ENCODE measurements around the gene MUC5AC.
"Not testable (repeated sequence)": the region's sequence is repeated elsewhere in the genome, so short reads cannot be mapped to it uniquely, and the experiment has no call there.

Gene MUC5AC

GRCh38 chr11:1208394-1209261 is 50.9 kb downstream of the MUC5AC start:
- no peak for DNase-seq (ENCODE audit: low spot score)

DNA sequence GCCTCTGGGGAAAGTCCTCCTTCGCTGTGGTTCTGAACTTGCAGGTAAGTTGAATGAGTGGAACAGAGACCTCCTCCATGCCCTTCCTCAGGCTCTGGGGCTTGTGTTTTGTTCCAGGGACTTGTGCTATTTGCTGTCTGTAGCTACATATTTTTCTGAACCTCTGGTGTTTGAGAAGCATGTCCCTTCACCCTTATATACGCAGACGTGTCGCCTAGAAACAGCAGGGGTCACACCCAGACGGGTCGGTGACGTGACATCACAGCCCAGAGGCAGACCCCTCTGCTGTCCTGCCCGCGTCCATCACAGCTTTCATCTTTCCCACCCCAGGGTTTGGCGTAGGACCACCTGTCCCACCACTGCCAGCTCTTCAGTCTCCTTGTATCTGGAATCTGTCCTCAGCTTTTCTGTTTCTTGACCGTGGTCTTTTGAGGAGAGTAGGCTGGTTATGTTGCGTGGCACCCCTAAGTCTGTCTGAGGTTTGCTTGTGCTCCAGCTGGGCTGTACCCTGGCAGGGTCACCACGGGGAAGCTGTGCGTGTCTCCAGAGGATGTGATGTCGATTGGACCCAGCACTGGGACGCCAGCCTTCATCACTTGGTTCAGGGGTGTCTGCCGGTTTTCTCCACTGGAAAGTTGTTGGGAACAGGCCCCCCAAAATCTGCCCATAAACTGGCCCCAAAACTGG is 51.8 kb downstream of the MUC5AC start:
- no peak for DNase-seq (ENCODE audit: low spot score)

DNA sequence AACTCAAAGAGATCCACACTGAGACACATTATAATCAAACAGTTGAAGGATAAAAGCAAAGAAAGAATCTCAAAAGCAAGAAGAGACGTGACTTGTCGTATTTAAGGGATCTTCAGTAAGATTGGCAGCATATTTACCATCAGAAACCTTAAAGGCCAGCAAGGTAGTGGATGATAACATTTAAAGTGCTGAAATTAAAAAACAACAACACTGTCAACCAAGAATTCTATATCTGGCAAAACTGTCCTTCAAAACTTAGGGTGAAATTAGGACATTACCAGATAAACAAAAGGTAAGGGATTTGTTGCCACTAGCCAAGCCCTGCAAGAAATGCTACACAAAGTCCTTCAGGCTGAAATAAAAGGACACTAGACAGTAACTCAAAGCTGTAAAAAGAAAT is 54.1 kb downstream of the MUC5AC start:
- no peak for DNase-seq (ENCODE audit: low spot score)

DNA sequence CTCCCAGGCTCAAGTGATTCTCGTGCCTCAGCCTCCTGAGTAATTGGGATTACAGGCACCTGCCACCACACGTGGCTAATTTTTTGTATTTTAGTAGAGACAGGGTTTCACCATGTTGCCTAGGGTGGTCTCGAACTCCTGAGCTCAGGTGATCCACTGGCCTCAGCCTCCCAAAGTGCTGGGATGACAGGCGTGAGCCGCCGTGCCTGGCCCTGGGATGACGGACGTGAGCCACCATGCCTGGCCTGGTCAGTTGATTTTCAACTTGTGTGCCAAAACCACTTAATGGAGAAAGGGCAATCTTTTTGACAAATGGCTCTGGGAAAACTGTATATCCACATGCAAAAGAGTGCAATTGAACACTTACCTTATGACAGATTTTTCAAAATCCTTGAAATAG is 58.1 kb downstream of the MUC5AC start:
- not testable (repeated sequence) for DNase-seq (ENCODE audit: low spot score)

GRCh38 chr11:1217151-1217550 is 59.4 kb downstream of the MUC5AC start:
- DNase-seq (ENCODE audit: low spot score), result no peak

- DNase-seq (ENCODE audit: low spot score), result no peak
Observed at GRCh38 chr11:1218256-1218787, 60.6 kb downstream of the MUC5AC start.

DNA sequence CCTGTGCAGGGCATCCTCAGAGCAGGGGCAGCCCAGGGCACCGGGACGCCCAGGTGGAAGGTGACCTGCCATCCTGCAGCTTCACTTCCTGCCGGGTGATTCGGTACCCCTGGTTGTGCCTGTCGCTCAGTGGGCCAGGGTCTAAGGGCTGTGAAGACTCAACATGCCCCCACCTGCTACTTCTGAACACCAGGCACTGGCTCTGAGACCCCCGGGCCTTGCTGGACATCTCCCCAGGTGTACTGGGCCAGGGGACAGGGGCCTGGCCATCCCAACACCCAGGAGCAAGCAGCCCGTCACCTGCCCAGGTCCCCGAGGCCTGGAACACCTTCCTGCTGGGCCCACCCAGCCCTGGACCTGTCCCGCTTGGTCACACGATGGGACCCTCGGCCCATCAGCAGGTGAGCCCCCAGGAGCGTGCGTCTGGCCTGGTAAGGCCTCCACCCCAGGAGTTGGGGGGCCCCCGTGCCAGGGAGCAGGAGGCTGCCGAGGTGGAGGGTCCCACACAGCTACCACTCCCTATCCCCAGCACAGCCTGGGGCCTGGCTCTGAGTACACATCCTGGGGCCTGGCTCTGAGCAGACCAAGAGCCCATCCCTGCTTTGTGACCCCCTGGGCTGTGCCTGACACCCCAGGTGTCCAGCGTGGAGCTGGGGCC is 61.2 kb downstream of the MUC5AC start:
- DNase-seq (ENCODE audit: low spot score), result no peak

DNA sequence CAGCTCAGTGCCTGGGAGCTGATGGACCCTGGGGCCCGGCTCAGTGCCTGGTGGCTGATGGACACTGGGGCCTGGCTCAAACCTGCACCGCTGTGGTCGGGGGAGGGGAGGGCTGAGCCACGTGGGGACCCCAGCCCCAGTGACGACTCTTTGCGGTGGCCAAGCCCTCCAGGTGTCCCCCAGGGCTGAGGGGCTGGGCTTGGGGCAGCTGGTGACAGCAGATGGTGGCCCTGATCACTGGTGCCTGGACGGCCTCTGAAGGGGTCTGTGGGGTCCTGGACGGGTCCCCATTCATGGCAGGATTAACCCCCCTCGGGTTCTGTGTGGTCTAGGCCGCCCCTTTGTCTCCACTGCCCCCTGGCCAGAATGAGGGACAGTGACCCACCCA is 61.7 kb downstream of the MUC5AC start:
- no peak for DNase-seq (ENCODE audit: low spot score)

DNA sequence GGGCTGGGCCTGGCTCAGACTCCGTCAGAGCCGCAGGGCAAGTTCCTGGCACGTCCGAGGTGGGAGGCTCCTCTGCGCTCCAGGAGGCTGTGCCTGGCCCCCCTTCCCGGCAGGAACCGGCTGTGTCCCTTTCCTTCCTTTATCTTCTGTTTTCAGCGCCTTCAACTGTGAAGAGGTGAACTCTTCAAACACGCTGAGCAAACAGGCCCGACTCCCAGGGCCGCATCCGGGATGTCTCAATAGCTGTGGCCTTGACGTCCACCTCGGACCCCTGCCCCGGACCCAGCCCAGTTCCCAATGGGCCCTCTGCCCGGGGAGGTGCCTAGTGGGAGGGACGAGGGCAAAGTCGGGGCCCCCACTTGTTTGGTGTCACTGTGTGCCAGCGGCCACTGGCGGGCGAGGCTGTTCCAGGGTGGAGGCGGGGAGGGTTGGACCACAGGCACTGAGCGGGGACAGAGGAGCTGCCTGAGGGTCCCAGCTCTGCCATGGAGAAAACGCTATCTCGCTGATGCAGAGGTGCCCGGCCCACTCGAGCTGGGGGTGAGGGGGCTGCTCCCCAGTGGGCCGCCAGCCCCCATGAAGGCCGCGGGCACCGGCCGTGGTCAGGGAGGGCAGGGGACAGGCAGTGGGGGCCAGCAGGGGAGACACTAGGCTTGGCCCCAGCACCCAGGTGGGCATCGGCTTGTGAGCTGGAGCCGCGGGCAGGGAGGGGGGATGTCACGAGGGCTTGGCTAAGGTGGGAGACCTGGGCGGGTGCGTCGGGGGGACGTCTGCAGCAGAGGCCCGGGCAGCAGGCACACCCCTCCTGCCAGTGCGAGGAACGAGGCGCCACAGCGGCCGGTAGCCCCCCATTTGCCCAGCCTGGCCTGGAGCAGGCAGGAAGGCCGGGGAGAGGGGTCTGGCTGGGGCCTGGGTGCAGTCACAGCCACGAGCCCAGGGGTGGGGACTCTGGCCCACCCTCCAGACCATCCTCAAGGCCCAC is 62.4 kb downstream of the MUC5AC start:
- no peak for DNase-seq (ENCODE audit: low spot score)

DNA sequence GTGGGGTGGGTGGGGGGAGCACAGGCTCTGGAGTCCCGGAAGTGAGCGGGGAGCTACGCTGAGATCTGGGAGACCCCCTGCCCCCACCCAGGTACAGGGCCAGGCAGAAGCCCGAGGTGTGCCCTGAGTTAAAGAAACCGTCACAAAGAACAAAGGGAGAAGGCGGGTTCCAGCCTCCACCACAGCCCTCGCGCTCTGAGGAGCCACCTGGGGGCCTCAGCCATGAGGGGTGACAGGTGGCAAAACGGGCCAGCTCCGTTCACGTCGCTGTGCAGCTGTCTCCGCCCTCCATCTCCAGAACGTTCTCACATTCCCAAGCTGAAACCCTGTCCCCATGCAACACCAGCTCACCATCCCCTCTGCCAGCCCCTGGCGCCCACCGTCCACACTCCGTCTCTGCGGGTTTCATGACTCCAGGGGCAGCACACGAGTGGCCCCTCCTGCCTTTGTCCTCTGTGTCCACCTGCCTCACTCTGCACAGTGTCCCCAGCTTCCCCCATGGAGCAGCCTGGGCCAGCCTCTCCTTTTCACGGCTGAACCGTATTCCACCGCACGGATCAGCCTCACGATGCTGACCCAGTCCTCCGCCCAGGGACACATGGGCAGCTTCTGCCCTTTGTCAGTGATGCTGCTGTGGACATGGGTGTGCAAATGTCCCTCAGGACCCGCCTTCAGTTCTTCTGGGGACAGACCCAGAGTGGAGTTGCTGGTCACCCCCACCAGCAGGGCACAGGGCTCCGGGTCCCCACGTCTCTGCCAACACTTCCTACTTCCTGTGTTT is 63.4 kb downstream of the MUC5AC start:
- no peak for DNase-seq (ENCODE audit: low spot score)

DNA sequence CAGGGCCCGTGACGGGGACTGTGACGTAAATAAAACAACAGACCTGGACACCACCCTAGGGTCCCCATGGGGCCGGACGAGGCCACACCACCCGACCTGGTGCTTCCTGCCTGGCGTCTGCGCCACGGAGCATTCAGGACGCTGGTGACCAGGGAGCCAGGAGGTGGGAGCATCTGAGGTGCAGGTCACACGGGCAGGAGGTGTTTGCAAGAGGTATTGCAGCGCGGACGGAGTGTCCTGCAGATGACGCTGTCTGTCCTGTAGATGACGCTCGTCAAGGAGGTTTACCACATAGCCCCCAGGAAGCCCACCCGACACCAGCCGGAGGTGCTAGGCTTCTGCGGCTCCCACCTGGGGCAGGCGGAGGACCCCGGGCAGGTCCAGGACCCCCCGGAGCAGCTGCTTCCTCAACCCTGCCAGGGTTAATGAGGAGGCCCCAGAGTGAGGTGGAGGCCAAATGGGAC is 64.1 kb downstream of the MUC5AC start:
- DNase-seq (ENCODE audit: low spot score), result no peak

DNA sequence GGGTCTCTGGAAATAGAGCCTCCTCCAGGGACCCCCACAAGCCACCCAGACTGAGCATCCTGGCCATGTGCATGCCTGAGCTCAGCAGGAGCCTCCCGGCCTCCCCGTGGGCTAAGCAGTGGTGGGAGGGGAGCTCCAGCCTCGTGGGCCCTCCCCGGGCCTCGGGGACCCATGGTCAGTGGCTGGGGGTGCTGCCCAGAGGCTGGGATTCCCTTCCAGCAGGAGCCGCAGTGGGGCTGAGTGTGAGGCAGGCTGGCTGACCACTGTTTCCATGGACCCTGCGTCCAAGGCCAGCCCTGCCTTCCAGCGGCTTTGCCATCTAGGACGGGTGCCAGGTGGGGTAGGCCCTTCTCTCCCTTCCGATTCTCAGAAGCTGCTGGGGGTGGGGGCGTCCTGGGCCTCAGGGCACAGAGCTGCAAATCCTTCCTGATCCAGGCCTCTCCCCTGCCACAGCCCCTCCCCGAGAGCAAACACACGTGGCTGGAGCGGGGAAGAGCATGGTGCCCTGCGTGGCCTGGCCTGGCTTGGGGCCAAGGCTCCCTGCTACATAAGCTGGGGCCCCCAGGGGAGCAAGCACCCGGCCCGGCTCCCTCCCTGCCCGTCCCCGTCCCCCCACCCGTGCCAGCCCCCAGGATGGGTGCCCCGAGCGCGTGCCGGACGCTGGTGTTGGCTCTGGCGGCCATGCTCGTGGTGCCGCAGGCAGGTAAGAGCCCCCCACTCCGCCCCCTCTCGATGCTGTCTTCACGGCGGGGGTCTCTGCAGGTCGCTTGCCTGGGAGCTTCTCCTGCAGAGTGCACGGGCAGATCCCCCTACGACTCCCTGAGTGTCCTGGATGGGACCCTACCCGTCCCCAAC is 65.0 kb downstream of the MUC5AC start, which contains the start of gene MUC5B:
Gene MUC5B, plus strand, starts transcription at position 576 of the 855 bp plus-strand sequence. Its CDS starts 58 bp downstream, at position 634.
- DNase-seq (ENCODE audit: low spot score), result no peak

DNA sequence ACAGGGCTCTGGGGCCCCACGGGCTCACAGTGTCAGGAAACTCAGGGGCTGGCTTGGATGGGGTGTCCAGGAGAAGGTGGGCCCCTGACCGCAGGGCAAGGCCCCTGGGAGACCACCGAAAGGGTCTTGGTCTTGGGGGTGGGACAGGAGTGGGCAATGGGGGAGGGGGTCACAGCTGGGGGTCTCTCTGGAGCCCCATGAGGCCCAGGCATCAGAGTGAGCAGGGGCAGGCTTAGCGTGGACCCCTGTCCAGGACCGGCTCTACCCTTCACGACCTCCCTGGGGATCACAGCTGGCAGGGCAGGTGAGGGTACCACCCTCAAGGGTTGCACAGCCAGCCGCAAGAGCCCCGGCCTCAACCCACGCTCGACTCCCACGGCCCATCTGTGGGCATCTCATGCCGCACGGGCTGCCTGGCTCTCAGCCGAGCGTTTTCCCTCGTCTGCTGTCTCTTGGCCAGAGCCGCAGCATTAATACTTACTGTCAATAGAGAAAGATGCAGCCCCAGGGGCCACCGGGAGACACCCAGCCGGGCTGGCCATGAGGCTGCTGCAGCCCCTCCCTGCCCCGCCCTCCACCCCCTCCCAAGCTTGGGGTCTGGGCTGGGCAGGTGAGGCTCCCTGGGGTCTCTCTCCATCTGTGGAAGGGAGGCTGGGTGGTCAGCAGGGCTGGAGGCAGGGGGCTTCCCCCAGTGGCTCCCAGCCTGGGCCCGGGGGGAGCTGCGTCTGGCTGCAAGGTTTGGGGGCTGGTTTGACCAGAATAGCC is 65.8 kb downstream of the MUC5AC start:
- no peak for DNase-seq (ENCODE audit: low spot score)

GRCh38 chr11:1224111-1224490 is 66.3 kb downstream of the MUC5AC start:
- DNase-seq (ENCODE audit: low spot score), result no peak

DNA sequence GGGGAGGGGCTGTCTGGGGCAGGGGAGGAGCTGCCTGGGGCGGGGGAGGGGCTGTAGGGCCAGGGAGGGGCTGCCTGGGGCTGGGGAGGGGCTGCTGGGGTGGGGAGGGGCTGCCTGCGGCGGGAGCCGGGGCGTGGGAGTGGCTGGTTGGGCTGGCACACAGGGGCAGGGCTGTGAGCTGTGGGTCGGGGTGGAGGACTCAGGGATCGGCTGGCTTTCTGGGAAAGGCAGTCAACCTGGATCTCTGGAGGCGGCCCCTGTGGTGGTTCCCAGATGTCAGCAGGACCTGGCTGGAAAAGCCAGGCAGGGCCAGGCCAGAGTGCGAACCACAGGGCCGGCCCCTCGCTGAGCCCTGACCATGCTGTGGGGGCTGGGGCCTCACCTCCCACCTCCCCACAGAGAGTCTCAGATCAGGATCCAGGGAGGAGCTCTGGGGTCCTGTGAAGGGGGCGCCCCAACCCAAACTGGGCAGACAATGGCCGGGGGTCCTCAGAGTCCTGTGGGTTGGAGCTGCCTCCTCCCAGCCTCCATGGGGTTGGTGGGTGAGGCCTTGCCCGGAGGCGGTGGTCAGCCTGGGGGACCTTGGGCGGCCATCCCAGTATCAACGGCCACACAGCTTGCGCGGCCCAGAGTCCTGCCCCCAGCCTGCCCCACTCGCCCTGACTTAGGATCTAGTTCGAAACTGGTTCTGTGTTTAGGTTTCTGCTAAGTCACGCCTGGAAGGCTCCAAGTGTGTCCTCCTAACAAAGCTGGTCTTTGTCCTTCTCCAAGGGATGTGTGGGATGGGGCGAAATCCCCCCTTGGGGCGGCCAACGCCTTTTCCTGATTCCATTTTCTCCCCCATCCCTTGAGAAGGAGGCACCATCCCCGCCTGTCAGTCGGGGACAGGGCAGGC is 67.0 kb downstream of the MUC5AC start:
- DNase-seq (ENCODE audit: low spot score), result peak; percentile 22

DNA sequence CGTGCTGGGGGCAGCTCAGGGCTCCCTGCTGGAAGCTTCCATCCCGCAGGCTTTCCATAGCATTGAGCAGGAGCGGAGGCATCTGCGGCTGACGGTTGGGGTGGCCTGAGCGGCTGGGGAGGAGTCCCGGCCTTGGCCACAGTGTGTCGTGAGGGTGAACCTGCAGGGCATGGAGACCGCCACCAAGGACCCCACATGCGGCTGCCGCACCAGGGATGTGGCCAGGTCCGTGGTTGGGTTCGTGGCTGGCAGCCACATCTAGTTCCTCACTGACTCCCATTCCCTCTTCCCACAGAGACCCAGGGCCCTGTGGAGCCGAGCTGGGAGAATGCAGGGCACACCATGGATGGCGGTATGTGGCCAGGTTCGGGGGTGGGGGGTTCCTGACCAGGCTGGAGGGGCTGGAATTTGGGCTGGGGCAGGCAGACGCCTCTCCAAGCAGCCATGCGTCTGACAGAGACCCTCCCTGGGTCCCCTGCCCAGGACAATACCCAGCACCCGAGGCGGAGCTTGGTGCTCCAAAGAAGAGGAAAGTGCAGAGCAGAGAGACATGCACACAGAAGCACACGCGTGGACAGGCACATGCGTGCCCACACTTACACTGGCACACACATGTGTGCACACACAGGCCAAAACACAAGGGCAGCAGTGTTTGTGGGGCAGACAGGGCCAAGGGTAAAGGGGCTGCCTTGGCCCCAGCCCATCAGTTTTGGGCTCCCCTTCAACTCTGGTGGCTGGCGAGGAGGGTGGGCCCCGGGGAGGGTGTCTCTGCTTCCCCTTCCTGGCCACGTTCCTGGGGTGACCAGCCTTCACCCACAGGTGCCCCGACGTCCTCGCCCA is 67.9 kb downstream of the MUC5AC start:
- DNase-seq (ENCODE audit: low spot score), result no peak

Data from SW480 (cell line).